ENCODE results near the gene ROBO2.

DNA sequence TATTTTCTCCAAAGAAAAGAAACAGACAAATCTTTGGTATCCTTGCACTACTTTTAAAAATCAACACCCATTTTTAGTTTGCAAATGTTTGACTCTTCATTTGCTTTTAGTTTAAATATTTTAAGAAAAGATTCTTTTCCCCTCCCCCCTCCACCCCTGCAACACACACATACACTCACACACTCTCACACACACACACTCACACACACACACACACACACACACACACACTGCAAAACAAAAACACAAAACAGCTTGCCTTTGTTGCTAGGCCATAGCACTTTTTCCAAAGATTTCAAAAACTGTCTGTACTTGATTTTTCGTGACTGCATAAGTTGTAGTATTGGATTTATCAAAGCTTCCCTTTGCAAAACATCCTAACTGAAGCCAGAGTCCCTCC is 26.9 kb downstream of the ROBO2 start:
- TF ChIP-seq CTCF (IDR thresholded peaks at IDR 0.05; ENCODE audit: poor library complexity, severe bottlenecking) (no peak), SMC3 (conservative IDR thresholded peaks at IDR 0.05; ENCODE audit: poor library complexity) (no peak)
